Astrocyte (in vitro differentiated cells and primary cell): ENCODE results near the gene MCTP1. TPM values are rescaled to one million over a fixed set of nuclear protein-coding genes. Genes with fewer than 3 reads are reported as not detected.

Experiments
- DNase-seq: peaks from one replicate; pipeline ENCODE4 v3.0.0-alpha.2; 2010; ENCODE audit warnings: low read depth
- FAIRE-seq: peaks from 2 replicates; lab custom pipeline; 2011; peaks lifted over from hg19 to GRCh38; lab: Jason Lieb, UNC
- H2AFZ ChIP-seq: 2 replicates; pipeline ENCODE4 v1.6.0; 2012; ENCODE audit warnings: low read depth, low read length, inconsistent platforms
- H3K27ac ChIP-seq: 2 replicates; pipeline ENCODE4 v1.5.1; 2011; ENCODE audit warnings: low read depth, low read length, inconsistent platforms
- H3K27me3 ChIP-seq: 2 replicates; pipeline ENCODE4 v1.6.0; 2011; ENCODE audit warnings: low read length, inconsistent platforms; ENCODE audit not compliant: insufficient read depth
- H3K36me3 ChIP-seq: 2 replicates; pipeline ENCODE4 v1.5.1; 2011; ENCODE audit warnings: low read length, inconsistent platforms; ENCODE audit not compliant: insufficient read depth
- H3K4me1 ChIP-seq: 2 replicates; pipeline ENCODE4 v1.5.1; 2011; ENCODE audit warnings: low read length, inconsistent platforms; ENCODE audit not compliant: insufficient read depth
- H3K4me2 ChIP-seq: 2 replicates; pipeline ENCODE4 v1.6.0; 2012; ENCODE audit warnings: low read length, inconsistent platforms
- H3K4me3 ChIP-seq: 2 replicates; pipeline ENCODE4 v1.5.1; 2011; ENCODE audit warnings: low read depth, mild to moderate bottlenecking, low read length, inconsistent platforms; ENCODE audit not compliant: insufficient read depth
- H3K79me2 ChIP-seq: 2 replicates; pipeline ENCODE4 v1.6.0; 2012; ENCODE audit warnings: mild to moderate bottlenecking, low read length, inconsistent platforms; ENCODE audit not compliant: insufficient read depth
- H3K9ac ChIP-seq: 2 replicates; pipeline ENCODE4 v1.6.0; 2012; ENCODE audit warnings: mild to moderate bottlenecking, low read length, inconsistent platforms
- H3K9me3 ChIP-seq: 2 replicates; pipeline ENCODE4 v1.5.1; 2012; ENCODE audit warnings: low read depth, mild to moderate bottlenecking, low read length, inconsistent platforms; ENCODE audit not compliant: insufficient read depth
- H4K20me1 ChIP-seq: 2 replicates; pipeline ENCODE4 v1.6.0; 2012; ENCODE audit warnings: low read length, inconsistent platforms; ENCODE audit not compliant: insufficient read depth
- H3K27ac Mint-ChIP-seq: one replicate; pipeline ENCODE4 v1.8.0; 2021; ENCODE audit warnings: mild to moderate bottlenecking, mixed read lengths; ENCODE audit not compliant: unreplicated experiment
- H3K27me3 Mint-ChIP-seq: one replicate; pipeline ENCODE4 v1.8.0; 2021; ENCODE audit warnings: low read depth, mixed read lengths; ENCODE audit not compliant: unreplicated experiment
- H3K36me3 Mint-ChIP-seq: one replicate; pipeline ENCODE4 v1.8.0; 2021; ENCODE audit warnings: low read depth, mixed read lengths; ENCODE audit not compliant: unreplicated experiment
- H3K4me1 Mint-ChIP-seq: one replicate; pipeline ENCODE4 v1.8.0; 2021; ENCODE audit warnings: low read depth, mixed read lengths; ENCODE audit not compliant: unreplicated experiment
- H3K4me3 Mint-ChIP-seq: one replicate; pipeline ENCODE4 v1.8.0; 2021; ENCODE audit warnings: mild to moderate bottlenecking, moderate library complexity, mixed read lengths; ENCODE audit not compliant: unreplicated experiment
- H3K9me3 Mint-ChIP-seq: one replicate; pipeline ENCODE4 v1.8.0; 2021; ENCODE audit warnings: mild to moderate bottlenecking, mixed read lengths; ENCODE audit not compliant: unreplicated experiment
- CTCF ChIP-seq: IDR thresholded peaks from 2 replicates; pipeline ENCODE4 v1.5.1; 2011; ENCODE audit warnings: low read depth, mild to moderate bottlenecking, inconsistent platforms, low read length, moderate library complexity; ENCODE audit not compliant: insufficient read depth
- EZH2 ChIP-seq: IDR thresholded peaks from 2 replicates; pipeline ENCODE4 v1.6.1; 2012; ENCODE audit warnings: mild to moderate bottlenecking, low read length, inconsistent platforms; ENCODE audit not compliant: insufficient read depth
- total RNA-seq: library from RNA; stranded (reverse); gene quantifications from 2 replicates; pipeline ENCODE4 v1.2.1, GENCODE V29; 2021

Gene MCTP1
- total RNA-seq, 1 donor from 2014 or later = 40.6 TPM

GRCh38 chr5:95066048-95066447, 218.8 kb downstream of the MCTP1 start:
- Histone ChIP-seq H3K36me3 (no peaks in the 10 kb centered on the region), H3K4me3 (no peak overlapping the region), H3K4me1 (no peaks in the 10 kb centered on the region), H3K27me3 (no peaks in the 10 kb centered on the region), H3K9ac (no peak overlapping the region), H2AFZ (no peak overlapping the region), H3K9me3 (no peaks in the 10 kb centered on the region), H3K27ac (no peak overlapping the region), H4K20me1 (no peaks in the 10 kb centered on the region), H3K4me2 (no peak overlapping the region), H3K79me2 (no peaks in the 10 kb centered on the region)
- no peak for TF ChIP-seq CTCF
- TF ChIP-seq EZH2 = no peak
- H3K4me1 Mint-ChIP-seq = peaks cover 18% of the 10 kb centered on the region
- H3K9me3 Mint-ChIP-seq = no peaks in the 10 kb centered on the region
- H3K36me3 Mint-ChIP-seq = peaks cover 6% of the 10 kb centered on the region
- no peak overlapping the region for H3K4me3 Mint-ChIP-seq
- H3K27ac Mint-ChIP-seq = no peak overlapping the region
- no peak for FAIRE-seq
- no peak for DNase-seq
- H3K27me3 Mint-ChIP-seq = no peaks in the 10 kb centered on the region

GRCh38 chr5:95063492-95063891, 221.4 kb downstream of the MCTP1 start:
- no peak overlapping the region for H3K4me3 Mint-ChIP-seq
- no peaks in the 10 kb centered on the region for H3K27me3 Mint-ChIP-seq
- H3K9me3 ChIP-seq = no peaks in the 10 kb centered on the region
- no peaks in the 10 kb centered on the region for H3K4me1 ChIP-seq
- DNase-seq (no peak), FAIRE-seq (no peak)
- no peak overlapping the region for H2AFZ ChIP-seq
- no peak overlapping the region for H3K4me2 ChIP-seq
- no peaks in the 10 kb centered on the region for H4K20me1 ChIP-seq
- no peaks in the 10 kb centered on the region for H3K27me3 ChIP-seq
- H3K36me3 ChIP-seq = no peaks in the 10 kb centered on the region
- peaks cover 9% of the 10 kb centered on the region for H3K4me1 Mint-ChIP-seq
- TF ChIP-seq EZH2 (no peak), CTCF (no peak)
- H3K4me3 ChIP-seq = no peak overlapping the region
- no peak overlapping the region for H3K9ac ChIP-seq
- peaks cover 15% of the 10 kb centered on the region for H3K36me3 Mint-ChIP-seq
- no peaks in the 10 kb centered on the region for H3K79me2 ChIP-seq
- no peak overlapping the region for H3K27ac ChIP-seq
- no peaks in the 10 kb centered on the region for H3K9me3 Mint-ChIP-seq
- H3K27ac Mint-ChIP-seq = no peak overlapping the region

DNA sequence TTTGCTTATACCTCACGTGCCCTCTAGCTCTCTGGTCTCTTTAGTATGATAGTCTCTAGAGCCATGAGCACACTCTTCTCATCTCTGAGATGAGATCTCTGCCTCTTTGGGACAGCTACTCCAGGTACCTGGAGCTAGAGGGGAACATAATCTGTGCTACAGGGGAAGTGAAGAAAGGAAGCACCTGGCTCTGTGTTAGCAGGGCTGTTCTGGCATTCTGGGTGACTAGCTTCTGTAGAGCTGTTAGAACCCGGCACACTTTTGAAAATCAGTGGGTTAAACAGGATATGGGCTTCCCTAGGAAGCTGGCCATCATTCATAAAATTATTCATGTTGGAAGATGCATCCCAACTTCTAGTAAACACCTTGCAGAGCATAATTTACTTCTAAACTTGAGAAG, 224.8 kb downstream of the MCTP1 start:
- no peak overlapping the region for H3K9ac ChIP-seq
- Mint-ChIP-seq H3K36me3 (peaks cover 11% of the 10 kb centered on the region), H3K27ac (no peak overlapping the region), H3K4me3 (no peak overlapping the region), H3K27me3 (no peaks in the 10 kb centered on the region), H3K4me1 (peaks cover 7% of the 10 kb centered on the region), H3K9me3 (no peaks in the 10 kb centered on the region)
- H4K20me1 ChIP-seq = no peaks in the 10 kb centered on the region
- no peak for TF ChIP-seq EZH2
- DNase-seq (no peak), FAIRE-seq (no peak)
- H3K27me3 ChIP-seq = no peaks in the 10 kb centered on the region
- H3K9me3 ChIP-seq = no peaks in the 10 kb centered on the region
- no peaks in the 10 kb centered on the region for H3K36me3 ChIP-seq
- H3K4me2 ChIP-seq = no peak overlapping the region
- H3K4me3 ChIP-seq = no peak overlapping the region
- H3K79me2 ChIP-seq = no peaks in the 10 kb centered on the region
- no peak overlapping the region for H2AFZ ChIP-seq
- H3K4me1 ChIP-seq = no peaks in the 10 kb centered on the region
- no peak overlapping the region for H3K27ac ChIP-seq
